Right cardiac atrium (tissue), 5 donors: ENCODE data around the gene SMIM38. TPM values are rescaled to one million over a fixed set of nuclear protein-coding genes. Genes with fewer than 3 reads are reported as not detected.

Experiments used
- ATAC-seq, 2 donors: fragments of 200-7000 bp; cut with Tn5 transposase; one replicate each; pipeline versions ENCODE4 v1.8.0 to v1.9.1; 2020; ENCODE audit warnings: moderate library complexity in 2 of 2, mild to moderate bottlenecking in 1 of 2
- DNase-seq, 3 donors: peaks; one replicate each; pipeline ENCODE4 v3.0.0-alpha.2; 2020
- H3K27ac ChIP-seq: one replicate; pipeline ENCODE4 v1.5.1; 2013; ENCODE audit warnings: mild to moderate bottlenecking, low read length, control low read depth, moderate library complexity
- H3K27me3 ChIP-seq: one replicate; pipeline ENCODE4 v1.6.1; 2013; ENCODE audit not compliant: control insufficient read depth, insufficient read depth
- H3K4me1 ChIP-seq: one replicate; pipeline ENCODE4 v1.6.1; 2013; ENCODE audit warnings: low read length; ENCODE audit not compliant: control insufficient read depth, insufficient read depth
- H3K4me3 ChIP-seq: one replicate; pipeline ENCODE4 v1.5.1; 2013; ENCODE audit warnings: low read length, control low read depth
- H3K9me3 ChIP-seq: one replicate; pipeline ENCODE4 v1.6.1; 2013; ENCODE audit warnings: low read length; ENCODE audit not compliant: control insufficient read depth
- WGBS: extraction: QIAGEN DNeasy Blood & Tissue Kit; methylation state at CpG from one replicate; pipeline ENCODE4 v1.1.7; 2013; 5-methylcytosine and 5-hydroxymethylcytosine counted together
- intact Hi-C, 4 donors: fragments of 100-400 bp; cut with DNase I; formaldehyde crosslinking; loops; one replicate each; pipeline versions ENCODE4 v1.11.0 to v1.14.0; 2022 to 2023
- polyA plus RNA-seq: library from polyadenylated mRNA; stranded (reverse); fragments of 200-250 nt; gene quantifications from one replicate; pipeline ENCODE4 v1.2.3, GENCODE V29; 2013
- total RNA-seq, 4 donors: library from RNA; stranded (reverse); fragmentation: NEBNext Ultra II Directional; extraction: Animal tissue kit (Norgen Biotek cat#: 25700); gene quantifications; one replicate each; pipeline ENCODE4 v1.2.1, GENCODE V29; 2021
- donor health status: healthy with polysubstance abuse.
- donor health status: DM: no; HTN: yes; CAD: no.
- donor health status: DM: no; HTN: no; CAD: no.
- donor health status: DM: no; HTN: yes; CAD: no; lungs with severe emphysema.
- donor health status: DM: yes; HTN: yes; CAD: no.

The SMIM38 gene
- total and polyA plus RNA-seq, 5 donors = 0.07 to 0.56 (median 0.21) TPM; not detected in 1

GRCh38 chr11:69196783-69197169 lies 41.0 kb downstream of the SMIM38 start:
- no peaks in the 10 kb centered on the region for H3K9me3 ChIP-seq
- H3K27me3 ChIP-seq = no peaks in the 10 kb centered on the region
- intact Hi-C loops = no loop called here
- ATAC-seq = no peak
- H3K4me1 ChIP-seq = no peaks in the 10 kb centered on the region
- no peak for DNase-seq
- no peak overlapping the region for H3K4me3 ChIP-seq
- no peak overlapping the region for H3K27ac ChIP-seq
- WGBS = 95% methylated on average over 14 of the region's 14 CpGs

DNA sequence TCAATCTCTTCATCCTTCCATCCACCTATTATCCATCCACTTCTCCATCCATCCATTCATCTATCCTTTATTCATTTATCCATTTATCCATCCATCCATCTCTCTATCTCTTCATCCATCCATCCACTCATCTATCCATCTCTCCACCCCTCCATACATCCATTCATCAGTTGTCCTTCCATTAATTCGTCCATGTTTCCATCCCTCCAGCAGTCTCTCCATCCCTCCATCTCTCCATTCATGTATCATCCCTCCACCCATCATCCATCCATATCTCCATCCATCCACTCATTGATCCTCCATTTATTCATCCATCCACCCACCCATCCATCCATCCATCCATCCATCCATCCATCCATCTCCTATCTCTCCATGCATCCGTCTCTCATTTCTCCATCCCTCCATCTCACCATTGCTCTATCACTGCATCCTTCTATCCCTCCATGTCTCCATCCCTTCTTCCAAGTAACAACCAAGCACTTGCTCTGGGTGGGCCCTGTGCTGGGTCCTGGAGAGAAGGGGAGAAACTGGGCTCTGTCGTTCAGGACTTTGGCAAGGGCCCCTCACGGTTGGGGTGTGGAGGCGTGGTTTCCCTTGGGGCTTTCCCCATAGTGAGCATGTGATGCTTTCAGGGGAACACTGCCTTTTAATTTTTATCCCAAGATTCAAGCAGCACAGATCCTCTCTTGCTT lies 43.3 kb downstream of the SMIM38 start:
- intact Hi-C loops = no loop called here
- 72% methylated on average over 5 of the region's 5 CpGs for WGBS
- Histone ChIP-seq H3K27me3 (no peaks in the 10 kb centered on the region), H3K9me3 (no peaks in the 10 kb centered on the region), H3K27ac (no peak overlapping the region), H3K4me1 (no peaks in the 10 kb centered on the region), H3K4me3 (no peak overlapping the region)
- DNase-seq = no peak
- ATAC-seq = no peak

- H3K4me1 ChIP-seq = no peaks in the 10 kb centered on the region
- H3K9me3 ChIP-seq = no peaks in the 10 kb centered on the region
- H3K27ac ChIP-seq = no peak overlapping the region
- intact Hi-C loops = no loop called here
- DNase-seq = no peak
- no peak overlapping the region for H3K4me3 ChIP-seq
- ATAC-seq = no peak
- no peaks in the 10 kb centered on the region for H3K27me3 ChIP-seq
- whole genome bisulfite sequencing = 64% methylated on average over 10 of the region's 10 CpGs
Measured at GRCh38 chr11:69199583-69200315, 44.0 kb downstream of the SMIM38 start.

DNA sequence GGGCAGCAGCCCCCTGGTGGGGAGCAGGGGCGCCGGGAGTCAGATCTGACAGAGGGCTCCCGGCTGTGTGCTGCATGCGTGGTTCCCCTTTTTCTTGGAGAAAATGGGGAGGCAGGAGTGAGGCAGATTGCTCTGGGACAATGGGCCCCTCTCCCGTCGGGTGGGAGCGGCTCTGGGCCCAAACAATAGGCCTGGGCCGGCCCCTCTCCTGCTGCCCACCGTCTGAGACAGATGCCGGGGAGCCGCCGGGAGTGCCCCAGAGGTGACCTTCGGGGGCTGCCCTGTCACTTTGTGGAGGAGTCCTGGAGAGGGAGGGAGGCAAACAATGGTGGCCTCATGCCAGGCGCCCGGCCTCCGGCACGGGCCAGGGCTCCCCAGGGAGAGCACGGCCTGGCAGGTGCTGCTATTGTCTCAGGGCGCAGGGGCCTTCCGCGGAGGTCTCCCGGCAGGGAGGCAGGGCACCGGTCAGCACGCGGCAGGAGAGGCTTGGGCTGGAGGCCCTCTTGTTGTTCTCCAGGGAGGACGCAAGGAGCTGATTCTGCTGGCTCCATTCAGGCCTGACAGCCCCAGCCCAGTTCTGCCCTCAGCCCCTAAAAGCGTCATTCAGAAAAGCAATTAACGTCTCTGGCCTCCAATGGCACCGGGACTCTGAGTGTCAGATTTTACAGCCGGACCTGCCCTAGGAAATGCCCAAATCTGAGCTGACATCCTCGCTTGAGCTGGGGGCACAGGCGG lies 44.8 kb downstream of the SMIM38 start:
- intact Hi-C loops = no loop called here
- H3K4me3 ChIP-seq = no peak overlapping the region
- H3K27ac ChIP-seq = no peak overlapping the region
- DNase-seq (peak; percentile 33 to 73 (median 63)), ATAC-seq (peak; percentile 35 to 45)
- H3K4me1 ChIP-seq = no peaks in the 10 kb centered on the region
- H3K27me3 ChIP-seq = no peaks in the 10 kb centered on the region
- no peaks in the 10 kb centered on the region for H3K9me3 ChIP-seq
- 49% methylated on average over 32 of the region's 32 CpGs for WGBS

DNA sequence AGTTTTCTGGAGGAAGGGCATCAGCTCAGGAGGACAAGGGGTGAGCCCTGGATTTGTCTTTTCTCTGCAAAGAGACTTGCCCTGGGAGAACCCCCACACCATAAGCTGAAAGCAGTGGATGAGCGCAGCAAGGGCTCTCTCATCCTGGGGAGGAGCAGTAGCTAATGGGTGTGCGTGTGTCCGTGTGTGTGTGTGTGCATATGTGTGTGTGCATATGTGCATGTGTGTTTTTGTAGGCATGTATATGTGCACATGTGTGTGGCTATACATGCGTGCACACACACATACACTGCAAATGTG lies 45.3 kb downstream of the SMIM38 start:
- Histone ChIP-seq H3K4me3 (no peak overlapping the region), H3K27me3 (no peaks in the 10 kb centered on the region), H3K4me1 (no peaks in the 10 kb centered on the region), H3K9me3 (no peaks in the 10 kb centered on the region), H3K27ac (no peak overlapping the region)
- DNase-seq = no peak
- WGBS = 94% methylated on average over 4 of the region's 4 CpGs
- no peak for ATAC-seq
- intact Hi-C loops = no loop called here

DNA sequence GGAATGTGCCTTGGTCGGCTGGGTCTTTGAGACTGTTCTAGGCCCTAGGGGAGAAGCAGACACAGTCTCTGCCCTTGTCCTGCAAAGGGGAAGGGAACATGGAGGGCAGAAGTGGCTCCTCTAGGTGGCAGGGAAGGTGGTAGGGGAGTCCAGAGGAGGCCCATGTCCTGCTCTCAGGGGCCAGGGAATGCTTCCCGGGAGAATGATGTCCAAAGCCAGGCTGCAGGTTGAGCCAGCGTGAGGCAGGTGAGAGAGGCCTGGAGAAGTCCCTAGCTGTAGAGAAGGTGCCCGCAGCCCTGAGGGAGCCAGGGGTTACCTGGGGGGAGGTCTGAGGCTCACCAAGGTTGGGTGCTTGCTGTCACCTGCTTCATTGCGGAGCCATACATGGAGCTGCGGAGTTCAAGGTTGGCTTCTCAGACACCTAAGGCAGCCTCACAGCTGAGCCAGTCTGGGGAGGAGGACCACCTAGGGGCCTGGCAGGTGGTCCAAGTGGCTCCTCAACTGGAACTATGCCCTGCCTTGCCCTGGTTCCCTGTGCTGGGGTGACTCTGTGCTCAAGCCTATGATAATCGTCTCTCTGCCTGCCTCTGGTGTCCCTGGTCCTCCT lies 46.1 kb downstream of the SMIM38 start:
- Histone ChIP-seq H3K27ac (no peak overlapping the region), H3K4me3 (no peak overlapping the region), H3K27me3 (no peaks in the 10 kb centered on the region), H3K9me3 (no peaks in the 10 kb centered on the region), H3K4me1 (no peaks in the 10 kb centered on the region)
- no peak for DNase-seq
- WGBS = 92% methylated on average over 7 of the region's 7 CpGs
- no peak for ATAC-seq
- intact Hi-C loops = no loop called here

GRCh38 chr11:69202511-69203221 lies 46.9 kb downstream of the SMIM38 start:
- intact Hi-C loops = no loop called here
- Histone ChIP-seq H3K4me3 (no peak overlapping the region), H3K27ac (no peak overlapping the region), H3K27me3 (no peaks in the 10 kb centered on the region), H3K4me1 (no peaks in the 10 kb centered on the region), H3K9me3 (no peaks in the 10 kb centered on the region)
- DNase-seq (no peak), ATAC-seq (peak in 1 of 2 donors; percentile 18)
- 94% methylated on average over 25 of the region's 25 CpGs for WGBS

GRCh38 chr11:69203381-69203780 lies 47.6 kb downstream of the SMIM38 start:
- no peaks in the 10 kb centered on the region for H3K4me1 ChIP-seq
- ATAC-seq = no peak
- no peak overlapping the region for H3K4me3 ChIP-seq
- no peak overlapping the region for H3K27ac ChIP-seq
- H3K9me3 ChIP-seq = no peaks in the 10 kb centered on the region
- DNase-seq = no peak
- H3K27me3 ChIP-seq = no peaks in the 10 kb centered on the region
- 84% methylated on average over 16 of the region's 16 CpGs for WGBS
- intact Hi-C loops = no loop called here

GRCh38 chr11:69203901-69204245 lies 48.1 kb downstream of the SMIM38 start:
- intact Hi-C loops = no loop called here

GRCh38 chr11:69204246-69204940 lies 48.7 kb downstream of the SMIM38 start:
- no peak overlapping the region for H3K4me3 ChIP-seq
- intact Hi-C loops = no loop called here
- WGBS = 87% methylated on average over 19 of the region's 19 CpGs
- H3K27me3 ChIP-seq = no peaks in the 10 kb centered on the region
- no peak for DNase-seq
- no peak for ATAC-seq
- H3K4me1 ChIP-seq = no peaks in the 10 kb centered on the region
- no peaks in the 10 kb centered on the region for H3K9me3 ChIP-seq
- no peak overlapping the region for H3K27ac ChIP-seq

More at GRCh38 chr11:69203901-69204245, 48.1 kb downstream of the SMIM38 start:
- H3K27me3 ChIP-seq = no peaks in the 10 kb centered on the region
- 89% methylated on average over 8 of the region's 8 CpGs for WGBS
- ATAC-seq (no peak), DNase-seq (no peak)
- no peak overlapping the region for H3K4me3 ChIP-seq
- no peaks in the 10 kb centered on the region for H3K9me3 ChIP-seq
- no peak overlapping the region for H3K27ac ChIP-seq
- H3K4me1 ChIP-seq = no peaks in the 10 kb centered on the region
